Measurements from ENCODE around the gene ARMC6. TPM values are rescaled to one million over a fixed set of nuclear protein-coding genes. Genes with fewer than 3 reads are reported as not detected.
A peak's percentile ranks its signal among the peaks of the same experiment; 100 is the strongest.

ARMC6 gene
- total and polyA plus RNA-seq, 2 experiments from 2014 or later = 23.9 to 45.0 TPM

- no peaks in the 10 kb centered on the region for H3K79me2 ChIP-seq (ENCODE audit: insufficient read depth)
- H3K9me3 ChIP-seq (ENCODE audit: low read depth) = no peaks in the 10 kb centered on the region
- H3K9me2 ChIP-seq (ENCODE audit: insufficient read depth) = no peaks in the 10 kb centered on the region
- no peak for DNase-seq
- peaks cover 6% of the 10 kb centered on the region for H3K4me1 ChIP-seq (ENCODE audit: insufficient read depth)
- H2AFZ ChIP-seq = no peak overlapping the region
- no peak overlapping the region for H3K4me2 ChIP-seq (ENCODE audit: unreplicated experiment)
- TF ChIP-seq EZH2 (IDR thresholded peaks at IDR 0.05; ENCODE audit: insufficient read depth, poor library complexity, severe bottlenecking) (no peak), EZH2phosphoT487 (IDR thresholded peaks at IDR 0.05; ENCODE audit: insufficient read depth, low read depth) (no peak)
- H3K9ac ChIP-seq = no peak overlapping the region
- 93 to 95% methylated on average over 8 of the region's 8 CpGs for WGBS, 2 experiments (ENCODE audit: low coverage in 1 of 2, low lambda C conversion rate in 2 of 2, missing lambda C conversion rate in 2 of 2)
- H3K36me3 ChIP-seq (ENCODE audit: low read depth) = peaks cover 15% of the 10 kb centered on the region; the same call in 1 of the 2 replicates
- H3K27me3 ChIP-seq (replicated peaks; ENCODE audit: insufficient read depth) = no peaks in the 10 kb centered on the region
- in situ Hi-C loops (cut with MboI) = no loop called here
- no peak overlapping the region for H3K4me3 ChIP-seq
- H3K27ac ChIP-seq = no peak overlapping the region
- peaks cover 4% of the 10 kb centered on the region; the same call in 1 of the 2 replicates for H3F3A ChIP-seq (ENCODE audit: insufficient read depth)
- no peaks in the 10 kb centered on the region for H4K20me1 ChIP-seq (ENCODE audit: insufficient read depth)
Observed at GRCh38 chr19:18992696-18993095, 40.7 kb upstream of the ARMC6 start.

GRCh38 chr19:18993115-18993514 lies 40.3 kb upstream of the ARMC6 start:
- TF ChIP-seq EZH2 (IDR thresholded peaks at IDR 0.05; ENCODE audit: insufficient read depth, poor library complexity, severe bottlenecking) (no peak), EZH2phosphoT487 (IDR thresholded peaks at IDR 0.05; ENCODE audit: insufficient read depth, low read depth) (no peak)
- no peaks in the 10 kb centered on the region for H3K27me3 ChIP-seq (replicated peaks; ENCODE audit: insufficient read depth)
- no peak overlapping the region for H3K4me2 ChIP-seq (ENCODE audit: unreplicated experiment)
- no peaks in the 10 kb centered on the region for H3K9me2 ChIP-seq (ENCODE audit: insufficient read depth)
- 69 to 70% methylated on average over 10 of the region's 10 CpGs for WGBS, 2 experiments (ENCODE audit: low coverage in 1 of 2, low lambda C conversion rate in 2 of 2, missing lambda C conversion rate in 2 of 2)
- H3K9me3 ChIP-seq (ENCODE audit: low read depth) = no peaks in the 10 kb centered on the region
- H3F3A ChIP-seq (ENCODE audit: insufficient read depth) = peaks cover 4% of the 10 kb centered on the region; the same call in 1 of the 2 replicates
- H3K36me3 ChIP-seq (ENCODE audit: low read depth) = peaks cover 15% of the 10 kb centered on the region; the same call in 1 of the 2 replicates
- H2AFZ ChIP-seq = no peak overlapping the region
- H3K4me3 ChIP-seq = no peak overlapping the region
- H3K79me2 ChIP-seq (ENCODE audit: insufficient read depth) = no peaks in the 10 kb centered on the region
- no peak overlapping the region for H3K9ac ChIP-seq
- H4K20me1 ChIP-seq (ENCODE audit: insufficient read depth) = no peaks in the 10 kb centered on the region
- H3K4me1 ChIP-seq (ENCODE audit: insufficient read depth) = peaks cover 6% of the 10 kb centered on the region
- no peak for DNase-seq
- no peak overlapping the region for H3K27ac ChIP-seq
- in situ Hi-C loops (cut with MboI) = no loop called here

GRCh38 chr19:18995804-18996241 lies 37.6 kb upstream of the ARMC6 start:
- peak overlapping the region; percentile 7 for H3K4me2 ChIP-seq (ENCODE audit: unreplicated experiment)
- H3K9me2 ChIP-seq (ENCODE audit: insufficient read depth) = no peaks in the 10 kb centered on the region
- no peaks in the 10 kb centered on the region for H3K79me2 ChIP-seq (ENCODE audit: insufficient read depth)
- peaks cover 4% of the 10 kb centered on the region; the same call in 1 of the 2 replicates for H3F3A ChIP-seq (ENCODE audit: insufficient read depth)
- peak; percentile 98 for DNase-seq
- in situ Hi-C loops (cut with MboI) = no loop called here
- H3K4me1 ChIP-seq (ENCODE audit: insufficient read depth) = peaks cover 6% of the 10 kb centered on the region
- no peak overlapping the region for H2AFZ ChIP-seq
- H3K27ac ChIP-seq = peak overlapping the region; percentile 87
- H3K4me3 ChIP-seq = no peak overlapping the region
- H3K9me3 ChIP-seq (ENCODE audit: low read depth) = no peaks in the 10 kb centered on the region
- no peaks in the 10 kb centered on the region for H3K27me3 ChIP-seq (replicated peaks; ENCODE audit: insufficient read depth)
- no peaks in the 10 kb centered on the region for H4K20me1 ChIP-seq (ENCODE audit: insufficient read depth)
- peak overlapping the region; percentile 72 for H3K9ac ChIP-seq
- no peak for TF ChIP-seq EZH2 (IDR thresholded peaks at IDR 0.05; ENCODE audit: insufficient read depth, poor library complexity, severe bottlenecking)
- no peak for TF ChIP-seq EZH2phosphoT487 (IDR thresholded peaks at IDR 0.05; ENCODE audit: insufficient read depth, low read depth)
- 0 to 3% methylated on average over 5 of the region's 5 CpGs for WGBS, 2 experiments (ENCODE audit: low coverage in 1 of 2, low lambda C conversion rate in 2 of 2, missing lambda C conversion rate in 2 of 2)
- peaks cover 15% of the 10 kb centered on the region; the same call in 1 of the 2 replicates for H3K36me3 ChIP-seq (ENCODE audit: low read depth)

- no peak for TF ChIP-seq EZH2 (IDR thresholded peaks at IDR 0.05; ENCODE audit: insufficient read depth, poor library complexity, severe bottlenecking)
- TF ChIP-seq EZH2phosphoT487 (IDR thresholded peaks at IDR 0.05; ENCODE audit: insufficient read depth, low read depth) = no peak
- peak overlapping the region; percentile 72 for H3K9ac ChIP-seq
- H2AFZ ChIP-seq = no peak overlapping the region
- DNase-seq = no peak
- no peaks in the 10 kb centered on the region for H3K27me3 ChIP-seq (replicated peaks; ENCODE audit: insufficient read depth)
- H3F3A ChIP-seq (ENCODE audit: insufficient read depth) = peaks cover 8% of the 10 kb centered on the region; the same call in 1 of the 2 replicates
- peaks cover 17% of the 10 kb centered on the region; the same call in 1 of the 2 replicates for H3K36me3 ChIP-seq (ENCODE audit: low read depth)
- H3K27ac ChIP-seq = peak overlapping the region; percentile 87
- H3K79me2 ChIP-seq (ENCODE audit: insufficient read depth) = no peaks in the 10 kb centered on the region
- H3K4me2 ChIP-seq (ENCODE audit: unreplicated experiment) = peak overlapping the region; percentile 7
- no peaks in the 10 kb centered on the region for H3K9me3 ChIP-seq (ENCODE audit: low read depth)
- no peak overlapping the region for H3K4me3 ChIP-seq
- WGBS, 2 experiments (ENCODE audit: low coverage in 1 of 2, low lambda C conversion rate in 2 of 2, missing lambda C conversion rate in 2 of 2) = 78 to 80% methylated on average over 10 of the region's 10 CpGs
- no peaks in the 10 kb centered on the region for H4K20me1 ChIP-seq (ENCODE audit: insufficient read depth)
- H3K9me2 ChIP-seq (ENCODE audit: insufficient read depth) = no peaks in the 10 kb centered on the region
- in situ Hi-C loops (cut with MboI) = no loop called here
- peaks cover 6% of the 10 kb centered on the region for H3K4me1 ChIP-seq (ENCODE audit: insufficient read depth)
Observed at GRCh38 chr19:18996351-18996750, 37.1 kb upstream of the ARMC6 start.

Data from GM23248 (cell line).